NCI-H2196 treated with DMSO at 0.1 percent for 48 hours (cell line): ENCODE measurements around the gene CACTIN.
"Not testable (repeated sequence)": the region's sequence is repeated elsewhere in the genome, so short reads cannot be mapped to it uniquely, and the experiment has no call there.

Experiments used
- DNase-seq: peaks from one replicate; lab custom pipeline; 2025; ENCODE audit not compliant: unreplicated experiment; lab: John Stamatoyannopoulos, UW

CACTIN gene

DNA sequence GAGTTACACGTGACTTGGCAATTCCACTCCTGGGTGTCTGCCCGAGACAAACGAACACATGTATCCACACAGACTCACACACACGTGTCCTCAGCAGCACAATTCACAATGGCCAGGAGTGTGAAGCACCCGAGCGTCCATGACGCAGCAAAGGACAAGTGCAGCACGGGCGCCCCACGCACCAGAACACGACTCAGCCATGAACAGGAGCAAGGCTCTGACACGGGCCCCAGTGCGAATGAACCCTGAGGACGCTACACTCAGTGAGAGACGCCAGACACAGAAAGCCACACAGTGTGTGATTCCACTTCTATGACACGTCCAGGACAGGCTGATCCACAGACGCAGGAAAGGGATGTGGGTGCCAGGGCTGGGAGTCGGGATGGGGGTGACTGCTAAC is 37.2 kb upstream of the CACTIN start:
- no peak for DNase-seq

GRCh38 chr19:3661284-3662238 is 35.0 kb upstream of the CACTIN start:
- DNase-seq, result no peak

DNA sequence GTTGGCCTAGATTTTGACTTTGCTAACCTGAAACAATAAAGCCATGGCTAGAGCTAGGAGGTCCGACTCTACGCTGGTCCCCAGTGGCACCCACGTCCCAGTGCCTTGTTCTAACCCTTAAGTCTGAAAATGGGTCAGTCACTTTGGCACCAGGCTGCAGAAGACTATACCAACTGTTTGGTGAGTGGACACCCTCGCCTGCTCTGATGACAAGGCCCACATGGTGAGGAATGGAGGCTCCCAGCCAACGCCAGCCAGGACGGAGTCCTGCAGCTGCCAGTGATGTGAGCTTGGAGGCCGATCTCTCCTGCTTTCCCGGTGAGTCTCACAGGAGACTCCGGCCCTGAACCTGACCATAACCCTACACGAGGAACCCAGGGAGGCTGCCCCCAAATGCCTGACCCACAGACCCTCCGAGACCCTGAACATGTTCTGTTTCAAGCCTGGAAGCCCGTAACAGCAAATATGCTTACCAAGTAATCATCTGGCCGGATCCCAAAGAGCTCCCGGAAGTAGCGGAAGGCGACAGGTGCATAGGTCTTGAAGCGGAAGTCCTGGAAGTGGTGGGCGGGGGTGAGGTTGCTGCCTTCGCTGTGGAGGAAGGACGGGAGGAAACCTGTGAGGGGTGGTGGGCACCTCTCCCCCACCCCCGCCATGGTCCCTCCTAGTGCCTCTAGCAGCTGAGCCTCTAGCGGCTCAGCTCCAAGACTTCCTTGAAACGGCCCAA is 34.1 kb upstream of the CACTIN start:
- DNase-seq, result no peak

- no peak for DNase-seq
Measured at GRCh38 chr19:3659746-3660112, 33.1 kb upstream of the CACTIN start.

- DNase-seq, result no peak
Measured at GRCh38 chr19:3658870-3659745, 32.5 kb upstream of the CACTIN start.

- no peak for DNase-seq
Measured at GRCh38 chr19:3658004-3658869, 31.6 kb upstream of the CACTIN start.

- DNase-seq, result no peak
Measured at GRCh38 chr19:3657395-3657769, 30.8 kb upstream of the CACTIN start.

DNA sequence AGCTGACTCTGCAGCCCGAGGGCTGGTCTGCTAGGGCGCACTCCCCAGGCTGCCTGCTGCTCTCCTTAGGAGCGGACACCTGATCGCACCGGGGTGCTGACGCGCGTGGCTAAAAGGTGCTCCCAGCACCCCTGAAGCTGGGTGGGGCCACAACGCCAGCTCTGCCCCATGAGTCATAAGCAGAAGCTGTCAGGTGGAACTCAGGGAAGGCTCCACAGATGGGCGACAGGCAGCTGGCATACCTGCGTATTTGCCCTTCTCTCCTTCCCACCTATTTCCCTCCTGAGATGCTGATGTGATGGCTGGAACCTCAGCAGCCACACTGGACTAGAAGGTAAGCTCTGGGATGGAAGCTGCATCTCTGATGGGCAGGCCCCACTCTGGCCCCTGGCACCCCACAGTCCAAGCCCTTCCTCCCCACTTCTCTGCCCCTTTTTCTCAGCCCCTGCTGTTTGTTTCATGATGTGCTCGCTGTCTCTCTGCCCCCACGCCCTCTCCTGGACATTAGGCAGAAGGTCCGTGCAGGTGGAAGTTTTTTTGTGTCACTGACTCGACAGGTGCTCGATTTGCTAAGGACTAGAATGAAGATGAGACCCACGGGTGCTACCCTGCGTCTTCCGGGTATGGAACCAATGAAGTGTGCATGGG is 30.3 kb upstream of the CACTIN start:
- DNase-seq, result no peak

GRCh38 chr19:3656073-3656746 is 29.6 kb upstream of the CACTIN start:
- DNase-seq, result no peak

GRCh38 chr19:3655402-3656072 is 28.9 kb upstream of the CACTIN start:
- no peak for DNase-seq

GRCh38 chr19:3653865-3654513 is 27.4 kb upstream of the CACTIN start:
- DNase-seq, result no peak

DNA sequence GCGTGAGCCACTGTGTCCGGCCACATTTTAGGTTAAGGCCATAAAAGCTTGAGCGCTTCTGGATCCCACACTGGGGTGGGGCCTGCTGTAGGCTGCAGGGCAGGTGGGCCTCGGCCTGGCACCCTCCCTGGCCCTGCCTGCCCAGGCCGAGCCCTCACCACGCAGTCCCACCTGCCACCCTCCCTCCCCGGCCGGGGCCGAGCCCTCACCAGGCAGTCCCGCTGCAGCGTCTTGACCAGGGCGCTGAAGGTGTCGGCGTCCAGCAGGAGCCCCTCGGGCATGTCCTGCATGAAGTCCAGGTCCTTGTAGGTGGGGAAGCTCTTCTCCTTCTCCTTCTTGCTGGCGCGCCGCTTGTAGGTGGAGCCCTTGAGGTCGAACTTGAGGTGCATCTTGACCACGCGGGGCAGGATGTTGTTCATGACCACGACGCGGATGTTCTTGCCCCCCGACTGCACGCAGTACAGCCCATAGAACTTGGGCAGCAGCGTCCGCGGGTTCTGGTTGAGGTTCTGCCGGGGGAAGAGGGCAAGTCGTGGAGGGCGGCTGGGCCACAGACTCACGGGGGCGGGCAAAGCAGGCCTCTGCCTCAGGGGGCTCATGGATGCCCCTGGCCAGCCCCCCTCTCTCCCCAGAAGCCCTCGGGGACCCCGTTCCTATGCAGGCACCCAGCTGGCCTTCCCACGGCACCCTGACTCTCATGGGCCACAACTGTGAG is 26.6 kb upstream of the CACTIN start:
- no peak for DNase-seq

DNA sequence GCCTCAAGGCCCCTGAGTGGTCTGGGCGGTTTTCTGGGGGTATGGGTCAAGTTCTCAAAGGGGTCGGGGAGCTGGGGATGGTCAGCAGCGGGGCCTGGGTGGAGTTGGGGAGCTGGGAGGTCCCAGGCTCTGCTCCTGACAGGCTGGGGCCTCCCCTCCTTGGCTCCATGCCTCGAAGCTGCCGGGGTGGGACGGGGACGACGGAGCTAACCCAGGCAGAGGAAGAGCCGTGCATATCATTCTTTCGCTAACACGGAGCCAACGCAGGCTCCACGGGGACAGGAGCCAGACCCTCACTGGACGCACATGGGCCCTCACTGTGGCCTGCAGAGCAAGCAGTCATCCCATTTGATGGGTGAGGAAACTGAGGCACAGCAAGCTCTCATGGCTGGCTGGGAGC is 25.8 kb upstream of the CACTIN start:
- DNase-seq, result no peak

GRCh38 chr19:3651684-3652083 is 25.1 kb upstream of the CACTIN start:
- DNase-seq, result no peak

- DNase-seq, result no peak
Measured at GRCh38 chr19:3649888-3650287, 23.3 kb upstream of the CACTIN start.

DNA sequence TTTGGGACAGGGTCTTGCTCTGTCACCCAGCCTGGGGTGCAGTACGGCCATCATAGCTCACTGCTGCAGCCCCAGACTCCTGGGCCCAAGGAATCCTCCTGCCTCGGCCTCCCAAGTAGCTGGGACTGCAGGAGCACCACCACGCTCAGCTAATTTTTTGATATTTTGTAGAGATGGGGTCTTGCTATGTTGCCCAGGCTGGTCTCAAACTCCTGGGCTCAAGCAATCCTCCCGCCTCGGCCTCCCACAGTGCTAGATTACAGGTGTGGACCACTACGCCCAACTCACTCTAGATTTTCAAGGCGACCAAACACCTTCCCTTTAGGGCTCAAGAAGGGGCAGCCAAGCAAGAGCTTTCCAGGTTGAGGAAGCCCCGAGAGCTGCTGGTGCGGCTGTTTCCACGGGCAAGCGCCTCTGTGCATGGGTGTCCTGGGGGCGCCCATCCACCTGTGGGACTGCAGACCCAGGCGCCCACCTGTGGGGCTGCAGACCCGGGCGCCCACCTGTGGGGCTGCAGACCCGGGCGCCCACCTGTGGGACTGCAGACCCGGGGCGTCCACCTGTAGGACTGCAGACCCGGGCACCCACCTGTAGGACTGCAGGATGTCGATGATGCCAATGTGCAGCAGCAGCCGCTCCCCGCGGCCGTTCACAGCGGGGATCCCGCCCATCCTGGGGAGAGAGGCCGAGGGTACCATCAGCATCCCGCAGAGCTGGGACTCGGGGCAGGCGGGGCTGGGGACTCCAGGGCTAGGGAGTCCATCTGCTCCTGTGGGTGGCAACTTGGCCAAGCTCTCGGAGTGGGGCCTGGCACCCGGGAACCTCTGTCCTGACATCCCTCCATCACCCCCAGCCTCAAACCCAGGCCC is 21.7 kb upstream of the CACTIN start:
- no peak for DNase-seq

GRCh38 chr19:3647102-3647501 is 20.5 kb upstream of the CACTIN start:
- DNase-seq, result not testable (repeated sequence)
